MM.1S (cell line): ENCODE results near the gene TMEM178B.

ENCODE experiments used
- DNase-seq: peaks from one replicate; pipeline ENCODE4 v3.0.0-alpha.2; 2015
- H2AFZ ChIP-seq: fragments of 300-600 bp; sonication (generic); 2 replicates; pipeline ENCODE4 v1.6.0; 2016; ENCODE audit warnings: antibody characterized with exemption, low read length
- H3F3A ChIP-seq: fragments of 300-600 bp; sonication (generic); 2 replicates; pipeline ENCODE4 v1.6.1; 2016; ENCODE audit warnings: mild to moderate bottlenecking, antibody characterized with exemption, low read length, moderate library complexity, mixed read lengths; ENCODE audit not compliant: insufficient read depth
- H3K27ac ChIP-seq: fragments of 300-600 bp; sonication (generic); 2 replicates; pipeline ENCODE4 v1.5.1; 2016; ENCODE audit warnings: mild to moderate bottlenecking, low read length
- H3K27me3 ChIP-seq: fragments of 300-600 bp; sonication (generic); replicated peaks from 2 replicates; pipeline ENCODE4 v1.6.0; 2016; ENCODE audit warnings: low read length; ENCODE audit not compliant: insufficient read depth
- H3K36me3 ChIP-seq: fragments of 300-600 bp; sonication (generic); replicated peaks from 2 replicates; pipeline ENCODE4 v1.6.1; 2016; ENCODE audit warnings: mild to moderate bottlenecking, low read length, mixed read lengths; ENCODE audit not compliant: insufficient read depth
- H3K4me1 ChIP-seq: fragments of 300-600 bp; sonication (generic); 2 replicates; pipeline ENCODE4 v1.6.1; 2016; ENCODE audit warnings: low read length, mixed read lengths
- H3K4me2 ChIP-seq: fragments of 300-600 bp; sonication (generic); 2 replicates; pipeline ENCODE4 v1.6.0; 2016; ENCODE audit warnings: low read depth, low read length
- H3K4me3 ChIP-seq: fragments of 300-600 bp; sonication (generic); 2 replicates; pipeline ENCODE4 v1.5.1; 2016; ENCODE audit warnings: low read length, mixed read lengths
- H3K79me2 ChIP-seq: fragments of 300-600 bp; sonication (generic); 2 replicates; pipeline ENCODE4 v1.6.1; 2016; ENCODE audit warnings: mixed run types, low read length, mixed read lengths
- H3K9ac ChIP-seq: fragments of 300-600 bp; sonication (generic); 2 replicates; pipeline ENCODE4 v1.6.1; 2016; ENCODE audit warnings: low read length, mixed read lengths
- H3K9me2 ChIP-seq: fragments of 300-600 bp; sonication (generic); replicated peaks from 2 replicates; pipeline ENCODE4 v1.6.1; 2016; ENCODE audit warnings: mild to moderate bottlenecking, low read length, mixed read lengths; ENCODE audit not compliant: insufficient read depth
- H3K9me3 ChIP-seq: fragments of 300-600 bp; sonication (generic); replicated peaks from 2 replicates; pipeline ENCODE4 v1.6.1; 2016; ENCODE audit warnings: mild to moderate bottlenecking, low read length, mixed read lengths; ENCODE audit not compliant: insufficient read depth
- H4K20me1 ChIP-seq: fragments of 300-600 bp; sonication (generic); 2 replicates; pipeline ENCODE4 v1.6.1; 2016; ENCODE audit warnings: mild to moderate bottlenecking, low read length, moderate library complexity, mixed read lengths; ENCODE audit not compliant: insufficient read depth
- CTCF ChIP-seq: fragments of 300-600 bp; sonication (generic); IDR thresholded peaks from 2 replicates; pipeline ENCODE4 v1.5.1; 2016; ENCODE audit warnings: antibody characterized with exemption, low read length, mixed read lengths
- EZH2 ChIP-seq: fragments of 300-600 bp; sonication (generic); optimal IDR thresholded peaks from 2 replicates; pipeline ENCODE3; 2017; ENCODE audit warnings: low read depth, mild to moderate bottlenecking, antibody characterized with exemption, low read length, mixed read lengths
- EZH2phosphoT487 ChIP-seq: fragments of 300-600 bp; sonication (generic); IDR thresholded peaks from 2 replicates; pipeline ENCODE4 v1.6.1; 2018; ENCODE audit warnings: antibody characterized with exemption, low read length

Gene TMEM178B

DNA sequence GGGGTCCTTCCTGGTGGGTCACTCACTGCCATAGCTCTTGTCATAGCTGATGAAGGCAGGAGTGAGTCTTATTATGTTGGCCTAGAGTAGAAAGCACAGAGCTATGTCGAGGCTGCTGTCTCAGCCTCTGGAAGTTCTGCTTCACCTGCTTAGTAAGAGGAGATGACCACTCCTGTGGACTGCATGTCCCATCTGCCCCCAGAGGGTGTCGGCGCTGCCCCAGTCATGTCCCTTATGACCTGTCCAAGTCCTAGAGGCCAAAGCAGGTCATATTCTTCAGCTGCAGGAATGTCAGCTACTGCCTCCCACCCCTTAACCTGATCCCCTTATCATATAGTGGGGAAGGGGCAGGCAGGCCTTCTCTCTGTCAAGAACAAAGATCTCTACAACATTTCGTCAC lies 405.0 kb downstream of the TMEM178B start:
- Histone ChIP-seq H2AFZ (no peak overlapping the region), H3K9ac (no peak overlapping the region)
- TF ChIP-seq EZH2: no peak
- TF ChIP-seq CTCF: no peak
- TF ChIP-seq EZH2phosphoT487: no peak

GRCh38 chr7:141480953-141481352 lies 407.1 kb downstream of the TMEM178B start:
- no peak for TF ChIP-seq EZH2phosphoT487
- TF ChIP-seq EZH2: no peak
- no peak for TF ChIP-seq CTCF
- no peaks in the 10 kb centered on the region for H3F3A ChIP-seq
- no peak for DNase-seq

More for the DNA sequence above, 405.0 kb downstream of the TMEM178B start:
- H3F3A ChIP-seq: no peaks in the 10 kb centered on the region
- no peaks in the 10 kb centered on the region for H3K36me3 ChIP-seq
- H3K27me3 ChIP-seq: no peaks in the 10 kb centered on the region
- peaks cover 6% of the 10 kb centered on the region for H3K4me1 ChIP-seq
- no peak overlapping the region for H3K4me3 ChIP-seq
- H3K9me3 ChIP-seq: no peaks in the 10 kb centered on the region
- no peak overlapping the region for H3K27ac ChIP-seq
- no peak for DNase-seq
- H3K79me2 ChIP-seq: no peaks in the 10 kb centered on the region
- H4K20me1 ChIP-seq: no peaks in the 10 kb centered on the region
- H3K9me2 ChIP-seq: no peaks in the 10 kb centered on the region
- H3K4me2 ChIP-seq: no peak overlapping the region

GRCh38 chr7:141481971-141482370 lies 408.1 kb downstream of the TMEM178B start:
- Histone ChIP-seq H3K36me3 (no peaks in the 10 kb centered on the region), H3K4me3 (no peak overlapping the region), H4K20me1 (no peaks in the 10 kb centered on the region), H3K79me2 (no peaks in the 10 kb centered on the region), H3K9ac (no peak overlapping the region), H3K27me3 (no peaks in the 10 kb centered on the region), H3F3A (no peaks in the 10 kb centered on the region), H2AFZ (no peak overlapping the region), H3K9me3 (no peaks in the 10 kb centered on the region), H3K4me1 (peaks cover 17% of the 10 kb centered on the region), H3K4me2 (no peak overlapping the region), H3K9me2 (no peaks in the 10 kb centered on the region), H3K27ac (no peak overlapping the region)
- DNase-seq: no peak
- TF ChIP-seq EZH2 (no peak), CTCF (no peak), EZH2phosphoT487 (no peak)

More at GRCh38 chr7:141480953-141481352, 407.1 kb downstream of the TMEM178B start:
- H4K20me1 ChIP-seq: no peaks in the 10 kb centered on the region
- no peak overlapping the region for H3K27ac ChIP-seq
- H3K27me3 ChIP-seq: no peaks in the 10 kb centered on the region
- H3K79me2 ChIP-seq: no peaks in the 10 kb centered on the region
- no peak overlapping the region for H2AFZ ChIP-seq
- peaks cover 17% of the 10 kb centered on the region for H3K4me1 ChIP-seq
- H3K9ac ChIP-seq: no peak overlapping the region
- H3K36me3 ChIP-seq: no peaks in the 10 kb centered on the region
- no peak overlapping the region for H3K4me3 ChIP-seq
- H3K9me2 ChIP-seq: no peaks in the 10 kb centered on the region
- H3K4me2 ChIP-seq: no peak overlapping the region
- no peaks in the 10 kb centered on the region for H3K9me3 ChIP-seq
